ENCODE measurements around the gene GNA14. TPM values are rescaled to one million over a fixed set of nuclear protein-coding genes. Genes with fewer than 3 reads are reported as not detected.
"Not testable (repeated sequence)": the region's sequence is repeated elsewhere in the genome, so short reads cannot be mapped to it uniquely, and the experiment has no call there.

GNA14 gene
- total RNA-seq, 1 donor from 2014 or later, result 1.2 TPM

GRCh38 chr9:77589046-77589795, 58.9 kb downstream of the GNA14 start:
- no peak for DNase-seq (ENCODE audit: low spot score)

DNA sequence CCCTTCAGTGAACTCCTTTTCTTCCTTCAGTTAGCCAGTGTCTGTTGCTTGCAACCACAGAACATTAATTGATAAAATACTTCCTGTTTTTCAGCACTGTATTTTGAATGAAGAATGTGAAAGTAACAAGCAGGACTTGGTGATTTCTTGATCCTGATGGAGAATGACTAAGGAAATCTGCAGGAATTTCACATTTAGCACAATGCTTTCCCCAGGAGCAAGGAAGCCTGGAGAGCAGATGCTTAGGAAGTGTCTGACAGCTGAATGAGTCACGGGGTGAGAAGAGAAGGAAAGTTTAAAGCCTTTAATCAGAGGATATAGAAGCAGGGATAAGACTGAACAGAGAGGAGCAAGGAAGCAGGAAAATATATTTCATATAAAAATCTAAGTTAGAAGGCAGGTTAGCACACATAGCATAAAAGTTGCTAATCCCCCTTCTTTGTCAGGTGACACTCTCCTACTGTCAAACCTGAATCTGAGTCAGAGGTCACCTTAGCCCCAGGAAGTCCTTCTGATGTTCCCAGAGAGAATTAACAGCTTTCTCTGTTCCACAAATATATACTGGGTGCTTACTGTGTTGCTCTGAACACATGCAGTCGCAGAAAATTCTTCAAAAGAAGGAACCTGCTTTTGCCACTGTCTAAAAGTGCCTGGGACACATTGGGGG, 59.7 kb downstream of the GNA14 start:
- peak; percentile 91 for DNase-seq (ENCODE audit: low spot score)

GRCh38 chr9:77587851-77588250, 60.3 kb downstream of the GNA14 start:
- no peak for DNase-seq (ENCODE audit: low spot score)

GRCh38 chr9:77587042-77587441, 61.1 kb downstream of the GNA14 start:
- no peak for DNase-seq (ENCODE audit: low spot score)

GRCh38 chr9:77586591-77586990, 61.5 kb downstream of the GNA14 start:
- no peak for DNase-seq (ENCODE audit: low spot score)

DNA sequence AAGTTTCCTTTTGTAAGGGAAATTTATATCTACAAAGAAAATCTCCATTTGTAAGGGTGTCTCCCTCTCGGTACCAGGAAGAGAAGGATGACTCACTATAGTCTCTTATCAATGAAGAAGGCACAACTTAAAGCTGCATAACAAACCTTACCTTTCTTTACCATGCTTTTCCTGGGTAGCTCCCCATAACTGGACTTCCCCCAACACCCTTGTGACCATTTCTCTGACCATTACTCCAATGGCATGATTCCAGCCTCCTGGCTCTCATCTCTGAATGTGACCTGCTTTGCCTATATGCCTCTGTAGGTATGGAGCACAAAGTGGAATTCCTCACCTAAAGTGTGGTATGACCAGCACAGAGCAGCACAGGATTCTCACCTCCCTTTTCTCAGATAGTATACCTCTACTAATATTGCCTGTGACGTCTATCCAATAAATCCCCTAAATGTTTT, 62.8 kb downstream of the GNA14 start:
- DNase-seq (ENCODE audit: low spot score), result no peak

GRCh38 chr9:77584927-77585326, 63.2 kb downstream of the GNA14 start:
- not testable (repeated sequence) for DNase-seq (ENCODE audit: low spot score)

DNA sequence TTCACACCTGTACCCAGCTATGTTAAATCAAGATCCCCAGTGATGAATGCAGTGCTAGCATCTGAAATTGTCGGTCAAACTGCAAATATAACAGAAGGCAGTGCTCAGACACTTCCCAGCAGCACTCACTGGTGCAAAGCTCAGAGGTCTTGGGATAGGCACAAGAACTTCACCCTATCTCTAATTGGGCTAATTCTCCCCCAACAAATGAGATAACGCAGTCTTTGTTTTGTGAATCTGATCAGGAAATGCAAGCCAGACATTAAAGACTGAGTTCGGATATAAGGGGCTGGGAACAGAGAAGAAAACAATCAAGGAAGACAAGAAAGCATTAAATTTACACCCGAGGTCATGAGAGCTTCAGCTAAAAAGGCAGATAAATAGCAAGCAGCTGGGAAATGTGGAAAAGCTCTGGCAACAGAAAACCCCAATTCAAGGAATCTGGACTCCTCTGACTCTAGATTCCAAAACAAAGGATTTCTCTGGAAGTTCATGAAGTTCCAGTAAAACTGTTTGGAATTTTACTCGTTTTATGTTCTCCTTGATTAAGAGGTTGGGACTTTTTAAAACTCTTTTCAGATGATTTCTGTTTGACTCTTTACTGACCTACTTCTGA, 65.1 kb downstream of the GNA14 start:
- DNase-seq (ENCODE audit: low spot score), result no peak

DNA sequence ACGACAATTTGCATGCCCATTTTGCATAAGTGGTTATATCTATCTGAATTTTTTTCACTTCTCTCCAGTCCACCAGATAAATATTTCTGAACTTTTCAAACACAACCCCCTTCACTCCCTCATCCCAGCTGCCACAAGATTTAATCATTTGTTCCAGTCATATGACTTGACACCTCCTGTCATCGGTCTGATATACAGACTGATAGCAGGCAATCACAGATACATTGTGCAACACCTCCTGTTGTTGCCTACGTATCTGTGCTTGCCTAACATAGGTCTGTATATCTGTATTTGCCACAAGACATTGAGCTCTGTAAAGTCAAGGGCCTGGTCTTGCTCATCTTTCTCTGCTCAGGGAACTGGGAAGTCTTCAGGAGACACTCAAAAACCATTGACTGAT, 65.6 kb downstream of the GNA14 start:
- DNase-seq (ENCODE audit: low spot score), result no peak

GRCh38 chr9:77575785-77576184, 72.3 kb downstream of the GNA14 start:
- DNase-seq (ENCODE audit: low spot score), result no peak

GRCh38 chr9:77569335-77569734, 78.8 kb downstream of the GNA14 start:
- DNase-seq (ENCODE audit: low spot score), result no peak

DNA sequence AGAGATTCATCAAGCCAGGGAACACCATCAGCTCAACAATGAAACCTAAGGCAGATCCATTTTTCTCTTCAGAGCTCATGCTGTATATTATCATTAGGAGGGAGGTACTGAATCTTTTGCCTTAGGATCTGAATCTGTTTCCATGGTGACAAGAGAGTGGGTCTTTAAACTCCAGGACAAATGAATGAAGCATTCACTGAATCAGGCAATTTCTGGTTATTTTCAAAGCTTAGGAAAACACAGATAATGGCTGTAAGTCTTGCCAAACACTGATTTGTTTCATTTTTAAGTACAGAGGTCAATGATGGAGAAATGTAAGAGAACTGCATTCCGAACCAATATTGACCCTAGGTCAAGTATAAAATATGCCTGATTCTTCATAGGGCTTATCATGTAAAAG, 84.9 kb downstream of the GNA14 start:
- peak; percentile 69 for DNase-seq (ENCODE audit: low spot score)

- DNase-seq (ENCODE audit: low spot score), result no peak
These were observed 85.9 kb downstream of the GNA14 start for GRCh38 chr9:77562019-77562748.

DNA sequence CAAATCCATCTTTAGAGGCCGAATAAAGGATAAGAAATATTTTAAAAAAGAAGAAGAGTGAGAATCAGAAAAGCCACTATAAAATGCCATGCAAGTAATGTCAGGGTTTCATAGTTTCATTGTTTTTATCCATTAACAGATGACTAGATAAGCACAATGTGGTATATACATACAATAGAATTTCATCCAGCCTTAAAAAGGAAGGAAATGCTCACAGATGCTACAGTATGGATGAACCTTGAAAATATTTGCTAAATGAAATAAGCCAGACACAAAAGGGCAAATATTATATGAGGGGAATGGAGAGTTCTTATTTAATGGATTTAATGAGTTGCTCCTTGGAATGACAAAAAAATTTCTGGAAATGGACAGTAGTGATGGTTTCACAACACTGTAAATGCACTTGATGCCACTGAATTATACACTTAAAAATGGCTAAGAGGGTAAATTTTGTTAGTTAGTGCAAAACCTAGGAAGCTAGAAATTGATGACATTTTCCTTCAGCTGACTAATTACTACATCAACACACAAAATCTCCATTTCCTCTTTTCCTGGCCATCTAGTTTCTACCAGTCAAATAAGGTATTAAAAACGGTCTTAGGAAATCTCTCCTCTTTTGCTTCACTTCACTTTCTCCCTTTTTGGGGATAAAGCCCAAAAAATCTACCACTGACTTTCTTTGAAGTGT, 86.6 kb downstream of the GNA14 start:
- no peak for DNase-seq (ENCODE audit: low spot score)

- no peak for DNase-seq (ENCODE audit: low spot score)
These were observed 91.7 kb downstream of the GNA14 start for GRCh38 chr9:77556396-77556795.

DNA sequence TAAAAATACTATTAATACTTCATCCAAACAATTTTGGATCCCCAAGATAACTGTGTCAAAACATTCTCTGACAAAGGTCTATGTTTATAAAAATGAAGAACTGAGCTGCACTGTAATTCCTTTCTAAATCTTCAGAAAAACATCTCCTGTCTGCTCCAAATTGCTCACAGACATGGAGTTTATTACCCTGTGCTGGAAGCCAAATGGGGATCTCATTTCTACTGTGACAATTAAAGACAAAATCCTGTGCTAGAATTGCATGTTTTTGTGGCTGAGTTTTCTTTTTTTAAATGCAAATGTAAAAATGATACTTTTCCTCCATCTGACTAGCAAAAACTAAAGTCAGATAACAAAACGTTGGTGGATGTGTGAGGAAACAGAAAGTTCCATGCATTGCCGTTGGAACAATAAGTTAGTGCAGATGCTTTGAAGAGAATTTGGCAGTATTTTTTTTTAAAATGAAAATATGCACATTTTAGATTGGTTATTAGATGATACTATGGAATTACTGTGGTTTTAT, 93.5 kb downstream of the GNA14 start:
- peak; percentile 46 for DNase-seq (ENCODE audit: low spot score)

DNA sequence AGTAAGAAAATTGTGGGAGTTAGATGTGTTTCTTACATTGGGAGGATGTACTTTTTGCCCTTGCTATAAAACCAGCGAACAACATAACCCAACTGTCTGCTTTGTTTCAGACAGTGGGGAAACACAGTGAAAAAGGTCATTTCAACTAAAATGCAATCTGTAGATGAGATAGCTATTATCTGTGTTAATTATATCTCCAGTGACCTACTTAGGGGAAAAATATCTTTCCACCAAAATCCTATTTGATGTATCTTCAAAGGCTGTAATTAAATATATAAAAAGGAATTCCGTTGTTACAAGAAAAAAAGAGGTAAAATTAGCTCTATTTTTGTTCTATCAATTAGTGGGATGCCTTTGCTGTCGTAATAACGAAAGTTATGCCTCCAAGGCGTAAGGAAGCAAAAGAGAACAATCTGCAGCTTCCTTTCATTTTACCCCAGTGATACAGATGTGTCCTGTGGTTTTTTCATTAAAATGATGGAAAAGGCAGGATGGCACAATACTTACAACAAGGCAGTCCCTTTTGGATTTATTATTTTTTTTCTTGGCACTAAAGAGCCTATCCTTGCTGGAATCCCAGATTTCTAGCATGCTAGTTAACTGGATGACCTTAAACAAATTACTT, 100.9 kb downstream of the GNA14 start:
- no peak for DNase-seq (ENCODE audit: low spot score)

GRCh38 chr9:77546376-77546950, 101.7 kb downstream of the GNA14 start:
- DNase-seq (ENCODE audit: low spot score), result peak; percentile 11

DNA sequence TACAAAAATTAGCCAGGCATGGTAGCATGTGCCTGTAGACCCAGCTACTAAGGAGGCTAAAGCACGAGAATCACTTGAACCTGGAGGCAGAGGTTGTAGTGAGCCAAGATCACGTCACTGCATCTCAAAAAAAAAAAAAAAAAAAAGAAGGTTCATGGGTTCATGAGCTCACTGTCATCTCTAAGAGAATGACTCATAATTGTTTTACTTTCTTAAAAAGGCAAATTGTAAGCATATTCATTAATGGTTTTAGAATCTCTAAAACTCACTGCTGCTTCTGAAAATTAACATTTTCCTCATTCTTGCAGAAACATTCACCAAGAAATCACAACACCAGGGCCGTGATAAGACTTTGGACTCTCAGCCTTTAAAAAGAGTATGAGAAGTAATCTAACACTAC, 103.6 kb downstream of the GNA14 start:
- no peak for DNase-seq (ENCODE audit: low spot score)

GRCh38 chr9:77543131-77543822, 104.8 kb downstream of the GNA14 start:
- DNase-seq (ENCODE audit: low spot score), result no peak
